ENCODE measurements around the gene PPP1R27. TPM values are rescaled to one million over a fixed set of nuclear protein-coding genes. Genes with fewer than 3 reads are reported as not detected.

The PPP1R27 gene
- total and polyA plus RNA-seq, 12 donors = 0.11 to 3.1 (median 0.69) TPM; not detected in 6

GRCh38 chr17:81832608-81833159 is 2.2 kb downstream of the PPP1R27 start:
- 0 to 1% (median 0%) methylated on average over 2 to 65 of the region's 65 CpGs for WGBS, 4 donors
- H3K4me1 ChIP-seq (replicated peaks in 1 of 2) = peaks cover 16 to 27% of the 10 kb centered on the region in 2 donors
- no peak for TF ChIP-seq CTCF (IDR thresholded peaks at IDR 0.05)
- no peak for TF ChIP-seq POLR2A (IDR thresholded peaks at IDR 0.05)
- H3K27ac ChIP-seq = peak overlapping the region; percentile 39 to 82 (median 70)
- no peaks in the 10 kb centered on the region for H3K27me3 ChIP-seq
- intact Hi-C loops (cut with DNase I) = no loop called here
- DNase-seq = peak in 3 of 7 donors; percentile 41 to 56 (median 52)
- H3K36me3 ChIP-seq (replicated peaks in 1 of 2) = no peaks in the 10 kb centered on the region
- peak overlapping the region; percentile 35 to 68 (median 46) for H3K4me3 ChIP-seq
- H3K9me3 ChIP-seq (replicated peaks in 1 of 3) = no peaks in the 10 kb centered on the region

- WGBS, 4 donors = 32 to 37% (median 36%) methylated on average over 18 of the region's 18 CpGs
- Histone ChIP-seq H3K9me3 (replicated peaks in 1 of 3) (no peaks in the 10 kb centered on the region), H3K27ac (peak overlapping the region; percentile 39 to 82 (median 70)), H3K36me3 (replicated peaks in 1 of 2) (no peaks in the 10 kb centered on the region), H3K4me1 (replicated peaks in 1 of 2) (peaks cover 16 to 27% of the 10 kb centered on the region in 2 donors), H3K27me3 (no peaks in the 10 kb centered on the region), H3K4me3 (peak overlapping the region; percentile 35 to 68 (median 46))
- DNase-seq = peak in 1 of 7 donors; percentile 54
- intact Hi-C loops (cut with DNase I) = no loop called here
- TF ChIP-seq POLR2A (IDR thresholded peaks at IDR 0.05) (no peak), CTCF (IDR thresholded peaks at IDR 0.05) (no peak)
Observed at GRCh38 chr17:81831957-81832607, 2.8 kb downstream of the PPP1R27 start.

GRCh38 chr17:81831563-81831956 is 3.3 kb downstream of the PPP1R27 start:
- Histone ChIP-seq H3K4me3 (peak overlapping the region in 1 of 4 donors; percentile 53), H3K4me1 (replicated peaks in 1 of 2) (peaks cover 16 to 27% of the 10 kb centered on the region in 2 donors), H3K27me3 (no peaks in the 10 kb centered on the region), H3K27ac (peak overlapping the region in 2 of 5 donors; percentile 81 to 82), H3K36me3 (replicated peaks in 1 of 2) (no peaks in the 10 kb centered on the region), H3K9me3 (replicated peaks in 1 of 3) (no peaks in the 10 kb centered on the region)
- no peak for DNase-seq
- intact Hi-C loops (cut with DNase I) = no loop called here
- WGBS, 4 donors = 77 to 95% (median 85%) methylated on average over 5 to 7 of the region's 7 CpGs
- TF ChIP-seq POLR2A (IDR thresholded peaks at IDR 0.05) (no peak), CTCF (IDR thresholded peaks at IDR 0.05) (no peak)

- H3K4me1 ChIP-seq (replicated peaks in 1 of 2) = peaks cover 16 to 27% of the 10 kb centered on the region in 2 donors
- H3K36me3 ChIP-seq (replicated peaks in 1 of 2) = no peaks in the 10 kb centered on the region
- no peak overlapping the region for H3K27ac ChIP-seq
- no peak overlapping the region for H3K4me3 ChIP-seq
- TF ChIP-seq POLR2A (IDR thresholded peaks at IDR 0.05) (no peak), CTCF (IDR thresholded peaks at IDR 0.05) (no peak)
- no peak for DNase-seq
- H3K27me3 ChIP-seq = no peaks in the 10 kb centered on the region
- no peaks in the 10 kb centered on the region for H3K9me3 ChIP-seq (replicated peaks in 1 of 3)
- 92 to 95% (median 93%) methylated on average over 5 to 6 of the region's 6 CpGs; no CpG with 5 or more reads in 1 of the 4 donors for WGBS, 4 donors
- intact Hi-C loops (cut with DNase I) = no loop called here
Observed at GRCh38 chr17:81829858-81830257, 5.0 kb downstream of the PPP1R27 start.
